Nephron (organoid): ENCODE data around the gene PRKCB.

Experiments
- H3K27ac Mint-ChIP-seq, 3 experiments: 2 replicates each; pipeline ENCODE4 v1.8.0; 2020; ENCODE audit warnings: mixed read lengths in 3 of 3, mild to moderate bottlenecking in 2 of 3, moderate library complexity in 1 of 3
- H3K27me3 Mint-ChIP-seq: 2 replicates; pipeline ENCODE4 v1.8.0; 2021; ENCODE audit warnings: low read depth, mild to moderate bottlenecking, moderate library complexity, mixed read lengths
- H3K36me3 Mint-ChIP-seq: 2 replicates; pipeline ENCODE4 v1.8.0; 2020; ENCODE audit warnings: low read depth, mixed read lengths
- H3K4me1 Mint-ChIP-seq: 2 replicates; pipeline ENCODE4 v1.8.0; 2020; ENCODE audit warnings: mixed read lengths
- H3K4me3 Mint-ChIP-seq, 3 experiments: 2 replicates each; pipeline ENCODE4 v1.8.0; 2020; ENCODE audit warnings: mild to moderate bottlenecking in 3 of 3, mixed read lengths in 3 of 3, moderate library complexity in 2 of 3
- H3K9me3 Mint-ChIP-seq: 2 replicates; pipeline ENCODE4 v1.8.0; 2020; ENCODE audit warnings: mixed read lengths
- CTCF ChIP-seq, 3 experiments: fragments of 200-600 bp; sonication (generic); IDR thresholded peaks; one replicate each; pipeline ENCODE4 v1.5.0; 2021; ENCODE audit warnings: antibody characterized with exemption in 3 of 3; ENCODE audit not compliant: unreplicated experiment in 3 of 3

PRKCB gene

DNA sequence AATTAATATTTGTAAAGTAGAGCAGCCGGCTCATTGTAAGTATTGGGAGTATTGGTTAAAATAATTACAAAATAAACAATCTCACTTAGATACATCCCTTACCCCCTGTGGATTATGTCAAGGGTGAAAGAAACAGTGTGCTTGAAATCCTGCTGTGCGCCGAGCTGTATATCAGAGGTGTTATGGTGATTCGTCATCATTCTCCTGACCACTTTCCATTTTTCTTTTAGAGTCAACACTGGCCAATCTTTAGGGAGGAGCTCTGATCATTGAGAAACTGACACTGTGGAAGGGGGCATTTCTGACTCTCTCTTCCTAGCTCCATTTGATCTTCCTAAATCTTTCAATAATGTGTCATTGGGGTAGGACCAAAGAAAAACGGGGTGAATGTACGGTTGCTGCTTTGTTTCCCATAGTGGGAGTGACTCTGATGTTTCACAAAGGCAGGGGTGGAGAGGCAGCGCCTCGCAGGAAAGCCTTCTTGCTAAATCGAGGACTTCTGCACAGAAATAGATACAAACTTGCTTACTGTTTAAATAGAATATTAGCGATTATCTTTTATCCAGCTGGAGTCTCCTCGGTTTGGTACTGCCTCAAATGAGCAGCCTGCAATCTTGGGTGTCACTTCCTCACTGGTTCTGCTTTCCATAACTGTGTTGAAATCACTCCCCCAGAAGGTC, 123.4 kb downstream of the PRKCB start:
- Mint-ChIP-seq H3K4me1 (no peaks in the 10 kb centered on the region), H3K9me3 (no peaks in the 10 kb centered on the region)
- no peak for TF ChIP-seq CTCF (IDR thresholded peaks at IDR 0.05; ENCODE audit: unreplicated experiment in 3 of 3)

DNA sequence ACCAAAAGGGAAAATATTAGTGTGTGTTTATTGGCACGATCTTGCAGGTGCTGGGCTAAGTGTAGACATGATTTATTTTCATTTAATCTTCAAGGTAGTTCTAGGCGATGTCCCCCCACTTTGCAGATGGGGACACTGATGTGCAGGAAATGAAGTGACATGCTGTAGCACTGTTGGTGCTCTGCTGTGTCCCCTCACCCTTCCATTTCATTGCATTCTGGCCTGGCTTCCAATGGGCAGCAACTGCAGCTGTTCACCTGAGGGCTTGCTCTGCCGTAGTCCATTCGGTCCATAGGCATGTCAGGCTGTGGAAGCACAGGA, 123.9 kb downstream of the PRKCB start:
- H3K27ac Mint-ChIP-seq, result no peak overlapping the region
- H3K27me3 Mint-ChIP-seq, result peaks cover 13% of the 10 kb centered on the region
- no peaks in the 10 kb centered on the region for H3K9me3 Mint-ChIP-seq
- no peaks in the 10 kb centered on the region for H3K36me3 Mint-ChIP-seq
- no peaks in the 10 kb centered on the region for H3K4me1 Mint-ChIP-seq
- no peak for TF ChIP-seq CTCF (IDR thresholded peaks at IDR 0.05; ENCODE audit: unreplicated experiment in 3 of 3)
- H3K4me3 Mint-ChIP-seq, result no peak overlapping the region

More for the DNA sequence above, 123.4 kb downstream of the PRKCB start:
- Mint-ChIP-seq H3K27ac (no peak overlapping the region), H3K36me3 (no peaks in the 10 kb centered on the region), H3K4me3 (no peak overlapping the region), H3K27me3 (peaks cover 13% of the 10 kb centered on the region)

DNA sequence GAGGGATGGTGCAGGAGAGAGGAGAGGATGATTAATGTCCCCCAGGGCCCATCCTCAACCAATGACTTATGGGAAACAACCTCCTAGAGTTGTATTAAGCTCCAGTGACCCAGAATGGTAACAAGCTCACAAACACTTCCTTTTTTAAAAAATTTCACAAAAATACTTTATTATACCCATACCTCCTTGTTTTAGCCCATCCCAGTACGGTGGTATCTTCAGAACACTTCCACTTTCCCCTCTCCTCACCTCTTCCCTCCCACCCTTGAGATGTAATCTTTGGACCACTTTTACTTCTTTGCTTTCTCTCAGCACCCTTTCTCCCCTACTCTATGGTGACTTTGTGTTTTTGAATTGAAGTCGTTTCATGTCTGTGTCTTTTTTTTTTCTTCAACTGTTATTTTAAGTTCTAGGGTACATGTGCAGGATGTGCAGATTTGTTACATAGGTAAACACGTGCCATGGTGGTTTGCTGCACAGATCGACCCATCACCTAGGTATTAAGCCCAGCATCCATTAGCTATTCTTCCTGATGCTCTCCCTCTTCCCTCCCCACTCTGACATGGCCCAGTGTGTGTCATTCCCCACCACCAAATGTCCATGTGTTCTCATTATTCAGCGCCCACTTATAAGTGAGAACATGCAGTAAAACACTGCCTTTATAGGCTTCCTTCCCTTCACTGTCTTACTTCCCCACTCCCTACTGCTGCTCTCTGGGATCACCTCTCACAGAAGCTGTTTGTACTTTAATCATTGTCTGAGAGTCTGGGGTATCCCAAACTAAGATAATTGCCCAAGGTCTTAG, 124.5 kb downstream of the PRKCB start:
- Mint-ChIP-seq H3K36me3 (no peaks in the 10 kb centered on the region), H3K27me3 (peaks cover 13% of the 10 kb centered on the region), H3K27ac (no peak overlapping the region), H3K9me3 (no peaks in the 10 kb centered on the region), H3K4me1 (no peaks in the 10 kb centered on the region), H3K4me3 (no peak overlapping the region)
- no peak for TF ChIP-seq CTCF (IDR thresholded peaks at IDR 0.05; ENCODE audit: unreplicated experiment in 3 of 3)

DNA sequence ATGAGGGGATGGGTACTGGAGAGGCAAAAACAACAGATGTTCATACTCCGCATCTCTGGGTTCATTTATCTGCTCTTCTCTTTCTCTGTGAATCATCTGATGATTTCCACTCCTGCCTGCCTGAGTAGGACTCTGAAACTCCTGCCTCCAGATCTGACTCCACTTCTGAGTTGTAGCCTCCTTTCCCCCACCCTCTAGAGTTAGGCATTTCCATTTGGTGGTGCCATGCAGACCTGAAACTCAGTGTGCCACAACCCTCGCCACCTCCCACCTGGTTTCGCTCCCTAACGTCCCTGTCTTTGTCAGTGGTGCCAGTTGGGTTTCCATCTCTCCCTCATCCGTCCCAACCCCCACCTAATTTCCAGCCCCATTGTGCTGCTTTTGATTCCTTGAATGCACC, 126.2 kb downstream of the PRKCB start:
- no peaks in the 10 kb centered on the region for H3K9me3 Mint-ChIP-seq
- H3K27me3 Mint-ChIP-seq, result peaks cover 13% of the 10 kb centered on the region
- H3K4me3 Mint-ChIP-seq, result no peak overlapping the region
- TF ChIP-seq CTCF (IDR thresholded peaks at IDR 0.05; ENCODE audit: unreplicated experiment in 3 of 3), result no peak
- no peak overlapping the region for H3K27ac Mint-ChIP-seq
- H3K4me1 Mint-ChIP-seq, result peaks cover 8% of the 10 kb centered on the region
- H3K36me3 Mint-ChIP-seq, result no peaks in the 10 kb centered on the region

DNA sequence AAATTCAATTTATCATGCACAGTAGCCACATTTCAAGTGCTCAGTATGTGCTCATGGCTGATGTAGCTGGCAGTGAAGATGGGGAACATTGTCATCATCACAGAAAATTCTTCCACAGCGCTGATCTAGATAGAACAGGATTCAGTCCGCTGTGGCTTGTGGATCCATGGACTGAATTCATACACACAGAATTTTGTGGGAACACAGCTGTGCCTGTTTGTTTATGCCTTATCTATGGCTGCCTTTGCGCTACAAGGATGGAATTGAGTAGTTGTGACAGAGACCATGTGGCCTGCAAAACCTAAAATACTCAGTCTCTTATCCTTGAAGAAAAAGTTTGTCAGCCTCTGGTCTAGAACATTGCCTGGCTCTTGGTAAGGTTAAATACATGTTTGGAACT, 128.4 kb downstream of the PRKCB start:
- no peak for TF ChIP-seq CTCF (IDR thresholded peaks at IDR 0.05; ENCODE audit: unreplicated experiment in 3 of 3)
- H3K27me3 Mint-ChIP-seq, result peaks cover 15% of the 10 kb centered on the region
- no peaks in the 10 kb centered on the region for H3K36me3 Mint-ChIP-seq
- no peaks in the 10 kb centered on the region for H3K9me3 Mint-ChIP-seq
- H3K27ac Mint-ChIP-seq, result no peak overlapping the region
- peaks cover 13% of the 10 kb centered on the region for H3K4me1 Mint-ChIP-seq
- H3K4me3 Mint-ChIP-seq, result no peak overlapping the region
